Activated CD4-positive, alpha-beta T cell treated with anti-CD3 and anti-CD28 coated beads for 24 hours (primary cell): Measurements from ENCODE around the gene ALK.

Source experiments
- DNase-seq, 2 donors: peaks; one replicate each; pipeline ENCODE4 v3.0.0-alpha.2; 2020; ENCODE audit warnings: low read depth in 2 of 2

ALK gene

GRCh38 chr2:29921560-29921915 lies at the start of gene ALK:
Gene ALK (minus strand): TSS chr2:29921586. CDS start chr2:29920659, 927 bp downstream.
- DNase-seq = peak; percentile 18 to 65

GRCh38 chr2:29966266-29966665 lies 44.9 kb upstream of the ALK start:
- no peak for DNase-seq

DNA sequence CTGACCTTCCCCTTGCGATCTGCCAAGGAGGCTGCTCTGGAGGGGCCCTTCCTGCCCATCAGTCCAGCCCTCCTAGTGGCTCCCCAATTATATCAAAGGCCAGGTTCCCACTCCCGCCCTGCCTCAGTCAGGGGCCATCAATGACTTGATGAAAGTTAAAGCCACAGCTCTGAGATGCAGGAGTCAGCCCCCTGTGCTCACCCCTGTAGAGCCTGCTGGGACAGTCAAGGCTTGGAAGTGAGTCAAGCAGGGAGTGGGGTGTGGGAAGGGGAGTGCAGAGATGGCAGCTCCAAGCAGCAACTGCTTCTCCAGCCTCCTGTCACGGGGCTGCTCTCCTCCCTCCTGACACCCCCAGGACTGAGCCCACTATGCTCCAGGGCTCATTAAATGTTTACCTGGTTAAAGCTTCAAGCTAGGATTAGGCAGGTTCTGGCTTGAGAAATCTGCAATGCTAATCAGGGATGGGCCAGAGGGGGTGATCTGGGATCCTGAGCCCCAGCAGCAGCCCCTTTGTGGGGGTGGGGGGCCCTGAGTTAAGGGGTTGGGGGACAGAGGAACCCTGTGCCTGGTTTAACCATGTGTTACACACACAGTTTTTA lies 42.7 kb upstream of the ALK start:
- DNase-seq = no peak

- no peak for DNase-seq
These were observed 41.5 kb upstream of the ALK start for GRCh38 chr2:29962922-29963321.

DNA sequence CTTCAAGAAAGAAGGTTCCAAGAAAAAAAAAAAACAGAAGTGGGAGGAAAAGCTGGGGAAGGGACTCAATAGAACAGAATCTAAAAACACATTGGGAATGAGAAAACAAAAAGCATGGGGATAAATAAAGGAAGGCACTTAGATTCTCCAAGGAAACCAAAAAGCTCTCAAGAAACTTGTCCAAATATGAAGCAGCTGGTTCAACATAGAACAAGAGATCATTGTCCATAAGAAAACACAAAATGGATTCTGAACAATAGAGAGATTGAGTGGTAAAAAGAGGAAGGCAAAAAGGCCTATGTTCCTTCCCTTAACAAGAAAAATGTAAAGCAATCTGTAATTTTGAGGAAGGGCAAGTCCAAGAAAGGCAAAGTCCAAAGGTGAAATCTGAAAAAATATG lies 32.9 kb upstream of the ALK start:
- no peak for DNase-seq

DNA sequence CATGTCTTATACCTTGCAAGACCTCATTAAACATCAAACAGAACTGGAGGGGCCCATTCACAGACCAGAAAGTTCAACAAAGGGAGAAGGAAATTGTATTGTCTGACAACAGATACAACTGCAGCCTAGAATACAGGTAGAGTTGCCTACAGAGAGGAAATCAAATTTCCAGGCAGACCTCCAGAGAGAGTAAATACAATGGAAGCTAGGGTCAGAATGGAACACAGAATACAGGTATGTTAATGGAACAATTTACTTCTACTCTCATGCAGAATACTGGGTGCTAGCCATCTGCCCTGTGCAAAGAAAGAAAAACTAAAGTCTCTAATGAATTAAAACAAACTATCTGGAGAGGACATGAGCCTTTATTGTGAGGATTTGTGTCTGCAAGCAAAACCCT lies 31.6 kb upstream of the ALK start:
- DNase-seq = no peak

- no peak for DNase-seq
These were observed 30.2 kb upstream of the ALK start for GRCh38 chr2:29951576-29951975.

GRCh38 chr2:29950481-29950880 lies 29.1 kb upstream of the ALK start:
- no peak for DNase-seq

DNA sequence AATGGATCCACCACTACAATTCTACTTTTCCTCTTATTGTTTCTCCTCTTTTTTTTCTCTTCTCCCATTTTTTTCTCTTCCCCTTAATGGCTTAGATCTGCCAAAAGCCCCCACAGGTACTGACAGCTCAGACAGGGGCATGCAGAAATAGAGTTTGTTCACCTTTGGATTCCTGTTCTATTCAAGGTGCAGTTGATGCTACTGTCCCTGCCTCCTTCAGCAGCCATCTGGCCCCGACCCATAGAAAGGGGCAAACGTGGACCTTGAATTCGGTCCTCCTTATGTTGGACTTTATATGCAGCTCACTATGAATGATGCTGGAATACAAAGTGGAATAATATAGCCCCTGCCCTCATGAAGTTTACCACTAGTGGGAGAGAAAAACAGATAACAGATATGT lies 27.7 kb upstream of the ALK start:
- no peak for DNase-seq

DNA sequence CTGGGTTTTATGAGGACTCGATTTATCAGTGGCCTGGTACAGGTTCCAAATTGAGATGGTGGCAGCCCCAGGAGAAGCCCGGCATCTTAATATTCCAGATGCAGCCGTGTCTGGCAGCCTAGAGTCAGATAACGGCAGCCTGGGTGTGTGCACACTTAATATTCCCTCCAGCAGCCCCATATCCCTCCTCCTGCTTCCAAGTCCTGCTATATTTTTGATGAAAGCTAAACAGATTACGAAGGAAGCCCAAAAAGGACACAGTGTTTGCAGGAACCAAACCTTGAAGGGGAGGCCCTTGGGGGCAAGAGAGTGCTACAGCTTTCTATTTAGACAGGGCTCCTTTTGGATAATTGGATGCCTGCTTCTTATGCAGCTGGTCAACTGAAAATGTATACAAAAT lies 25.1 kb upstream of the ALK start:
- DNase-seq = no peak

GRCh38 chr2:29942711-29943110 lies 21.3 kb upstream of the ALK start:
- DNase-seq = no peak

- DNase-seq = no peak
These were observed 19.3 kb upstream of the ALK start for GRCh38 chr2:29940706-29941105.

DNA sequence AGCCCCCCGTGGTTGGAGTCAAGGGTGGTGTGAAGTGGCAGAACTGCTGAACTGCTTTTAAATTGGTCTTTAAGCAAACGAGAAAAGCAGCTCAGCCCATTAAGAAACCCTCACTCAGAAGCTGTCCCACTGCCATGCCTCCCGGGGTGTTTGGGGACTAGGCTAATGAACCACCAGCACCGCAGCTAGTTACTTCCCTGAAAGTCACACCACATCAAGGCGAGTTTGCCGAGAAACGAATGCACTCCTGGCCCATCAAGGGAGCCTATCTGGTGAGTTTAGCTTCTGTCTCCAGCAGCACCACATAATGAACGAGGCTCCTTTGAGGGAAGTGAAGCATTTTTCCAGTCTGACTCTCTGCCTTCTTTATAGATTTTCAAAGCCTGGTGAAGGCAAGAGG lies 14.6 kb upstream of the ALK start:
- no peak for DNase-seq

GRCh38 chr2:29931818-29932217 lies 10.4 kb upstream of the ALK start:
- no peak for DNase-seq

GRCh38 chr2:29923110-29923721 lies 1.8 kb upstream of the ALK start:
- DNase-seq = peak in 1 of 2 donors; percentile 39

DNA sequence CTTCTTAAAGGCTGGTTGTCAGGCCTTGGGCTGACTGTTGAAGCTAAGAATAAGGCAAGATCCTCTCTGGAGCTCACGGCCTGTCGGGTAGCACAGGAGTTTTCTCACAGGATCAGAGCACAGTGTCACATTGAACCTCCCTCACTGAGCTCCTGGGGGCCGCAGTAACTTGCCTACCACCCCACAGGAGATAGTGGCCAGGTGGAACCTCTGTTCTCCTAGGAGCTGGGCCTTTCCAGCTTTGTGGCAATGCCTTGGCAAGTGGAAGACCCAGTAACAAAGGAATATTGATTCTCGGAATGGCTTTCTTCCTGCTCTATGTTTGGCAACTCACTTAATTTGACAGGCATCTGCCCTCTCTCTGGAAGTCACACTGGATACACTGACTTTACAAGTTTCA lies 1.2 kb upstream of the ALK start:
- no peak for DNase-seq

DNA sequence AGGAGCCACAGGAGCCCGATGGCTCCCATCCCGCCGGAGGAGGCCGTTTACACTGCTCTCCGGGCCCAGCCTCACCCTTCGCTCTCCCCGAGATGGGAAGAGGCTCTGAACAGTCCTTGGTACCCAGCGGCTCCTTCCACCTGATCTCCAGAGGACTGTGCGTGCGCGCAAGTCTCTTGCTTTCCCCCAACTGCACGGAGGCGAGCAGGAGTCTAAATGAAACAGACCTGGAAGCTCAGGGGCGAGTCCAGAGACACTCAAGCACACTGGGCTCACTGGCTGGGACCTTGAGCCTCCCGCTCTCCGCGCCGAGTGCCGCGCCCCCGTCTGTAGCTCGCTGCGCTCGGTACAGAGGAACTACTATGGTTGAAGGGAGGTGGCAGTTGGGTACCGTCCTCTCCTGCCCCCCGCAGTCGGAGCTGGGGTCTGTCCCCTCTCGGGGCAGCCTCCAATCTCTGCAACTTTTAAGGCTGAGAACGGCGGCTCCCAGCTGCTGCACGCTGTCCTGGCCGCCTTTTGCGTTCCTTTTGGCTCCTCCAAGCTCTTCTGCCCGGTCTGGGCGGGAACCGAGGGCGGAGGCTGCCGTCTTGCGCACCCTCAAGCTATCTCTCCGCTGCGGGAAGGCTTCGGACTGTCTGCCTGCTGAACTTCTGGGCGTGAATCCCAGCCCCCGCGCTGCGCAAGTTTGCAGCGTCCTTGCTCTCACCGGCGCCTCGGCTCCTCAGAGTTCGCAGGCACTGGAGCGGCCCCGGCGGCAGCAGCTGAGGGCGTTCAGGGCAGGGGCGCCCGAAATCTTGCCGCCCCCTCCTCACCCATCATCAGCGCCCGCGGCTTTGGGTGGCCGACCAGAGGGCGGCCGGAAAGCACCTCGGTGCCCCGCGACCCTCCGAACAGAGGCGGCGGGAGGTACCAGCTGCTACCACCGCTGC lies 491 bp downstream of the ALK start:
- no peak for DNase-seq

- peak in 1 of 2 donors; percentile 44 for DNase-seq
These were observed 1.2 kb downstream of the ALK start for GRCh38 chr2:29920130-29920577.

- no peak for DNase-seq
These were observed 2.4 kb downstream of the ALK start for GRCh38 chr2:29918941-29919340.

GRCh38 chr2:29917781-29918180 lies 3.6 kb downstream of the ALK start:
- no peak for DNase-seq

DNA sequence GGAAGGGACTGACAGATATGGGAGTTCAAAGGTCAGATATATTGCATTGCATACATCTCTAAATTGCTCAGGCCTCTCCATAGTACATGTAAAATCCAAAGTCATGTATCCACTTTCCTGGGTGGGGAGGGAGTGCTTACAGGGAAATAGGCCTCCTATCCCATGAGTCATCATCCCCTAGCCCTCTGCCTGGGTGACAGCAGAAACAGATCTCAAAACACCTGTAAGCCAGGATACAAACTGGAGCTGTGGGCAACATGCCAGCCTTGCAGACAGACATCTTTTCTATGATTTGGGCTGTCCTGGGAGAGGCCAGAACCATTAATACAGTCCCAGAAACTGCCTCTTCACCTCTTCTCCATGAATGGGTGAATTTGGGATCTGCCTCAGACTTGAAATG lies 4.8 kb downstream of the ALK start:
- no peak for DNase-seq

- DNase-seq = no peak
These were observed 10.4 kb downstream of the ALK start for GRCh38 chr2:29910960-29911359.

GRCh38 chr2:29910465-29910864 lies 10.9 kb downstream of the ALK start:
- no peak for DNase-seq
